Measurements from ENCODE around the gene ATG7. TPM values are rescaled to one million over a fixed set of nuclear protein-coding genes. Genes with fewer than 3 reads are reported as not detected.

The ATG7 gene
- total RNA-seq, 1 donor from 2014 or later, result 31.3 TPM

GRCh38 chr3:11563159-11563864 lies 291.1 kb downstream of the ATG7 start:
- no peaks in the 10 kb centered on the region for H3K27me3 ChIP-seq (ENCODE audit: control insufficient read depth, insufficient read depth, low read length)
- peaks cover 2% of the 10 kb centered on the region for H3K36me3 ChIP-seq (ENCODE audit: control insufficient read depth, insufficient read depth, low read length)
- H3K4me3 ChIP-seq (ENCODE audit: low read depth, low read length), result no peak overlapping the region
- no peak for TF ChIP-seq CTCF (IDR thresholded peaks at IDR 0.05; ENCODE audit: insufficient read depth, low read length, poor library complexity, severe bottlenecking)
- DNase-seq (ENCODE audit: low read depth), result no peak

DNA sequence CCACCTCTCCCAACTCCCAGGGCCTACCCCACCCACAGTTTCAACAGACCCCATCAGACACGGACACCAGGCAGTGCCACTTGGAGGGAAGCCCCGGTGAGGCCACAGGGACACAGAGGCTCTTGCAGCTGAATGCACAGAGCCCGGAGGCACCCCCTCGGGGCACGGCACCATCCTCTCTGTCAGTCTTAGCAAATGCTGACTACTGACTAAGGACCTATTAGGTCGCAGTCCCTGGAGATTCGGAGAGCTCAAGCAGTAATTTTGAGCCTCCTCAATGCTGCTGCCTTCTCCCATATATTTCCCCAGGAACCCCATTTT lies 291.6 kb downstream of the ATG7 start:
- peaks cover 2% of the 10 kb centered on the region for H3K36me3 ChIP-seq (ENCODE audit: control insufficient read depth, insufficient read depth, low read length)
- H3K4me3 ChIP-seq (ENCODE audit: low read depth, low read length), result no peak overlapping the region
- TF ChIP-seq CTCF (IDR thresholded peaks at IDR 0.05; ENCODE audit: insufficient read depth, low read length, poor library complexity, severe bottlenecking), result no peak
- H3K27me3 ChIP-seq (ENCODE audit: control insufficient read depth, insufficient read depth, low read length), result no peaks in the 10 kb centered on the region
- DNase-seq (ENCODE audit: low read depth), result no peak

DNA sequence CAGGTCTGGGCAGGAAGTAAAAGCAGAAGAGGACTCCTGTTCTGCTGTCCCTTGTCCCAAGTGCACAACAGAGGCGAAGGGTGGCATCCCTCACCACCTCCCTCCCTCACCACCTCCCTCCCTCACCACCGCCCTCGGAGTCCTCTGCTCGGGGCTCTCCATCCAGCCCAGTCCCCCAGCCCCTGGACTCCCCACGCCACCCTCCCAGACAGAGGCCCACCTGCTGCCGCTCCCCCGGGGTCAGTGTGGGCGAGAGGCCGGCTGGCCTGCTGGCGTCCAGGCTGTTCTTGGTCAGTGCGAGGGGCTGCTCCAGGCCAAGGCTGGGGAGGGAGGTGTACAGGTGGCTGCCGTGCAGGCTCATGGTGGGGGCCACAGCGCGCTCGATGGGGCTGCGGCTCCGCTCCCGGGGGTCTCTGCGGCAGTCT lies 292.4 kb downstream of the ATG7 start:
- H3K36me3 ChIP-seq (ENCODE audit: control insufficient read depth, insufficient read depth, low read length), result peaks cover 2% of the 10 kb centered on the region
- no peak for DNase-seq (ENCODE audit: low read depth)
- H3K27me3 ChIP-seq (ENCODE audit: control insufficient read depth, insufficient read depth, low read length), result no peaks in the 10 kb centered on the region
- no peak overlapping the region for H3K4me3 ChIP-seq (ENCODE audit: low read depth, low read length)
- TF ChIP-seq CTCF (IDR thresholded peaks at IDR 0.05; ENCODE audit: insufficient read depth, low read length, poor library complexity, severe bottlenecking), result no peak

DNA sequence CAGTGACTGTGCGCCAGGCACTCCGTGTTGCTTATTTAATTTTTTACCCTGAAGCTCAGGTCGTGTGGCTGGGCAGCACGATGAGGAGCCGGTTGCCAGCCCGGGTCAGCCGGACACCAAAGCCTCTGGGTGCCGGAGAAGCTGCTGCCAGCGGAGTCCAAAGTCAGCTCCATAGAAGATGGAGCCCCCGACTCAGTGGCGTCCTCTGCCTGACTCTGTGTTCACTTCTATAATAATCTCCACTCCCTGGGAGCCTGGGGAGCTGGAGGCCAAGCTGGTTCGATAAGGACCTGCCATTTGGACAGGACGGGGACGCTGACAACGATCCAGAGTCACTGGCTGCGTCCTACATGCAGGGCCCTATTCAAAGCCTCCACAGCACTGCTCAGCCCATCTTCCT lies 292.9 kb downstream of the ATG7 start:
- H3K36me3 ChIP-seq (ENCODE audit: control insufficient read depth, insufficient read depth, low read length), result peaks cover 2% of the 10 kb centered on the region
- DNase-seq (ENCODE audit: low read depth), result no peak

GRCh38 chr3:11565492-11565891 lies 293.3 kb downstream of the ATG7 start:
- DNase-seq (ENCODE audit: low read depth), result no peak
- TF ChIP-seq CTCF (IDR thresholded peaks at IDR 0.05; ENCODE audit: insufficient read depth, low read length, poor library complexity, severe bottlenecking), result no peak
- H3K27me3 ChIP-seq (ENCODE audit: control insufficient read depth, insufficient read depth, low read length), result no peaks in the 10 kb centered on the region
- peaks cover 2% of the 10 kb centered on the region for H3K36me3 ChIP-seq (ENCODE audit: control insufficient read depth, insufficient read depth, low read length)
- no peak overlapping the region for H3K4me3 ChIP-seq (ENCODE audit: low read depth, low read length)

More for the DNA sequence above, 292.9 kb downstream of the ATG7 start:
- Histone ChIP-seq H3K27me3 (ENCODE audit: control insufficient read depth, insufficient read depth, low read length) (no peaks in the 10 kb centered on the region), H3K4me3 (ENCODE audit: low read depth, low read length) (no peak overlapping the region)
- TF ChIP-seq CTCF (IDR thresholded peaks at IDR 0.05; ENCODE audit: insufficient read depth, low read length, poor library complexity, severe bottlenecking), result no peak

GRCh38 chr3:11565932-11566331 lies 293.7 kb downstream of the ATG7 start:
- Histone ChIP-seq H3K4me3 (ENCODE audit: low read depth, low read length) (no peak overlapping the region), H3K27me3 (ENCODE audit: control insufficient read depth, insufficient read depth, low read length) (no peaks in the 10 kb centered on the region), H3K36me3 (ENCODE audit: control insufficient read depth, insufficient read depth, low read length) (peaks cover 2% of the 10 kb centered on the region)
- TF ChIP-seq CTCF (IDR thresholded peaks at IDR 0.05; ENCODE audit: insufficient read depth, low read length, poor library complexity, severe bottlenecking), result no peak
- no peak for DNase-seq (ENCODE audit: low read depth)

All from kidney epithelial cell (primary cell).